Measurements from ENCODE around the gene POLR2A.
A peak's percentile ranks its signal among the peaks of the same experiment; 100 is the strongest.
"Not testable (repeated sequence)": the region's sequence is repeated elsewhere in the genome, so short reads cannot be mapped to it uniquely, and the experiment has no call there.

POLR2A gene

DNA sequence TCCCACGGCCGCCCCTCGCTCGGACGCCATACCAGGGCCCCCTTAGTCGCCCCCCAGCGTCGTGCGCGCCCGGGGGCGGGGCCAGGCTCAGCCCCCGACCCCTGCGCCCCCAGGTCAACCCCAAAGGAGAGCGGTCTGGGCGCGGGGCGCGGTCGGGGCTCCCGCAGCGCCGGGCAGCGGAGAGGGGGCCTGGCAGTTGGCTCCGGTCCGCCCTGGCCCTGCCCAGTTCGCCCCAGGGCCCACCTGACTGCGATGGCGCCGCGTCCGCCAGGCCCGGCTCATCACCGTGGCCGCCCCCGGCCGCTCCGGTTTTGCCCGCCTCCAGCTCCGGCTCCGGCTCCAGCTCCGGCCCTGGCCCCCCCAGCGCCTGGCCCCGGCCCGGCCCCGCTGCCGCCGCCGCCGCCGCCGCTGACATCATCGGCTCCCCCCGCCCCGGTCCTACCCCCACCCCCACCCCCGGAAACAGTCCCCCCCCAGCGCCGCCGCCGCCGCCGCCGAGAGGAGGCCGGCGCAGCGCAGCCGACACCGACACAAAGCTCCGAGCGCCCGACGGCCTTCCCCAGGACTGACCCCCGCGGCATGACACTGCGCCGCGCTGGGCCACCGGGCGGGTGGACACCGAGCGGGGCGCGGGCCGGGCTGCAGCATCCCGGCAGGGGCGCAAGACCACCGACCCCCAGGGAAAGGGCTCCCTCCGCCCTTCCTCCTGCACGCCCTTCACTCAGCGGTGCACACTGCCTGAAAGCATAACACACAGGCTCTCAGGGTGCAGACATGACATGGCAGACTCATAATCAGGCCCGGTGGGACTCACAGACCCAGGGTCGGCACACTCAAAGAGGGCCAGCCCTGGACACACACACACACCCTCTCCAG lies 4.7 kb upstream of the POLR2A start, which contains the start of gene ZBTB4:
Gene ZBTB4, minus strand, starts transcription at position 419 of the 876 bp plus-strand sequence. CDS start 12,830 bp downstream, outside the sequence.
- peak; percentile 57 for DNase-seq

DNA sequence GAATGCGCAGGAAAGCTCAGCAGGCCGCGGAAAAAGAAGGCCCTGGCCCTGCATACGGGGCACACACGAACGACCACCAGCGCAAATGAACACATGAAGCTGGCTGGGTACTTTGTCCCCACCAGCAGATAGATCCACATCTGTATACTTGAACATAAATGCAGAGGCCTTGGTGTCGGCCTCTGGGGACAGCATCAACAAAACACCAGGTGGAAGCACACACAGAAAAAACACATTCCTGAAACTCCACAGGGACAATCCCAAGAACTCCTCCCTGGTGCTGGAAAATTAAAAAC lies 4.1 kb upstream of the POLR2A start:
- no peak for DNase-seq

GRCh38 chr17:7481275-7481674 lies 2.9 kb upstream of the POLR2A start, which contains the start of gene SLC35G6:
Gene SLC35G6 (plus strand): TSS chr17:7481446. CDS start chr17:7481517, 71 bp downstream.
- DNase-seq = not testable (repeated sequence)

DNA sequence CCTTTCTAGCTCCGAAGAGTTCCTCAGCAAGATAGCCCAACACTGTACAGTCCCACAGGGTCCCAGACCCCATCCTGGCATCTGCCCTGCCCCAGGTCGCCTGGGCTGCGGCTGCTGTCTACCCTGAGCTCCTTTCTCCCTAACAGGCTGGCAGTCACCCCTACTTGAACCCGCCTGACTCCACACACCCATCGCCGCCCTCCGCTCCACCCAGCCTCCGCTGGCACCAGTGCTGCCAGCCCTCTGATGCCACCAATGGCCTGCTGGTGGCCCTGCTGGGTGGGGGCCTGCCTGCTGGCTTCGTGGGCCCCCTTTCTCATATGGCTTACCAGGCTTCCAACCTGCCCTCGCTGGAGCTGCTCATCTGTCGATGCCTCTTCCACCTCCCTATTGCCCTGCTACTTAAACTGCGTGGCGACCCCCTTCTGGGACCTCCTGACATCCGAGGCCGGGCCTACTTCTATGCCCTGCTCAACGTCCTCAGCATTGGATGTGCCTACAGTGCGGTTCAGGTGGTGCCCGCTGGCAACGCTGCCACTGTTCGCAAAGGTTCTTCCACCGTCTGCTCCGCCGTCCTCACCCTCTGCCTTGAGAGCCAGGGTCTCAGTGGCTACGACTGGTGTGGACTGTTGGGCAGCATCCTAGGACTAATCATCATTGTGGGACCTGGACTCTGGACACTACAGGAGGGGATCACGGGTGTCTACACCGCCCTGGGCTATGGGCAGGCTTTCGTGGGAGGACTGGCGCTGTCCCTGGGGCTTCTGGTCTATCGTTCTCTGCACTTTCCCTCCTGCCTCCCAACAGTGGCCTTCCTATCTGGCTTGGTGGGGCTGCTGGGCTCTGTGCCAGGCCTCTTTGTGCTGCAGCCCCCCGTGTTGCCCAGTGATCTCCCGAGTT lies 2.1 kb upstream of the POLR2A start:
- not testable (repeated sequence) for DNase-seq

GRCh38 chr17:7482742-7483088 lies 1.5 kb upstream of the POLR2A start:
- DNase-seq = not testable (repeated sequence)

- peak; percentile 90 for DNase-seq
These were observed 705 bp upstream of the POLR2A start for GRCh38 chr17:7483255-7484066.

GRCh38 chr17:7484919-7485377 lies 782 bp downstream of the POLR2A start:
- DNase-seq = no peak

GRCh38 chr17:7486181-7486580 lies 2.0 kb downstream of the POLR2A start:
- DNase-seq = no peak

DNA sequence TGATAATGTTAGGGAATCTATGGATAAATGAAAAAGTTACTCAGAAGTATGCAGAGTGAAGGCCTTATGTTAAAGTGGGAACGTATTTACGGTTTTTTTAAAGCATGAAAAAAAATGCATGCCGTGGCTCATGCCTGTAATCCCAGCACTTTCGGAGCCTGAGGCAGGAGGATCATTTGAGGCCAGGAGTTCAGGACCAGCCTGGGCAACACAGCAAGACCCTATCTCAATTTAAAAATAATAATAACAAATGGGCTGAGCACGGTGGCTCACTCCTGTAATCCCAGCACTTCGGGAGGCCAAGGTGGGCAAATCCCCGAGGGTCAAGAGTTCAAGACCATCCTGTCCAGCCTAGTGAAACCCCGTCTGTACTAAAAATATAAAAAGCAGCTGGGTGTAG lies 6.0 kb downstream of the POLR2A start:
- no peak for DNase-seq

- no peak for DNase-seq
These were observed 7.4 kb downstream of the POLR2A start for GRCh38 chr17:7491583-7491982.

DNA sequence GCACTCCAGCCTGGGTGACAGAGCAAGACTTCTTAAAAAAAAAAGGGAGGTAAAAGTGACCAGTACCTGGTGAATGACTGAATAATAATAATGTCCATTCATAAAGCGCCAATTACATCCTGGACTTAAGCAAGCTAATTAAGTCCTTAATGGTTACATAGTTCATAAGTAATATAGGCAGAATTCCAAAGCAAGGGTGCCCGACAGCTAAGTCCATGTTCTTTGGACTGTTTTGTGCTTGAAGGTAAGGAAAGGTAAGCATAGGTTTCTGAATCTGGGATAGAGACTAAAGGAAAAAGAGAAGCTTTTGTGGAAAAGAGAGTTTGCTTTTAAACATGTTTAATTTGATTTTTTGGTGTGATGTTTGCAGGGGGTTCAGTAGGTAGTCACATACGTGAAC lies 9.8 kb downstream of the POLR2A start:
- DNase-seq = no peak

- no peak for DNase-seq
These were observed 11.8 kb downstream of the POLR2A start for GRCh38 chr17:7495906-7496434.

DNA sequence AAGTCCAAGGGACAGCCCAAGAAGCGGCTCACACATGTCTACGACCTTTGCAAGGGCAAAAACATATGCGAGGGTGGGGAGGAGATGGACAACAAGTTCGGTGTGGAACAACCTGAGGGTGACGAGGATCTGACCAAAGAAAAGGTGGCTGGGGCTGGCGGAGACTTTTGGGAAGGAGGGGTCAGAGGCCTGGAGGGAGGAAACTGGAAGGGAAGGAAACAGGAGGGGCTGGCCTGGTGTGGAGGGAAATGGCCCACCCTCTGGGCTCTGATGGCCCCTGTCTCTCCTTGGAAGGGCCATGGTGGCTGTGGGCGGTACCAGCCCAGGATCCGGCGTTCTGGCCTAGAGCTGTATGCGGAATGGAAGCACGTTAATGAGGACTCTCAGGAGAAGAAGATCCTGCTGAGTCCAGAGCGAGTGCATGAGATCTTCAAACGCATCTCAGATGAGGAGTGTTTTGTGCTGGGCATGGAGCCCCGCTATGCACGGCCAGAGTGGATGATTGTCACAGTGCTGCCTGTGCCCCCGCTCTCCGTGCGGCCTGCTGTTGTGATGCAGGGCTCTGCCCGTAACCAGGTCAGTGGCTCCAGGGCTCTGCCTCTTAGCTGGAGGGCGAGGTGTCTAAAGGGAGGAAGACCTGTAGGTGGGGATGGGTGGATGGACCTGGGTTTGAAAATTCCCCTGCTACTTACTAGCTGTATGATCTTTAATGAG lies 12.5 kb downstream of the POLR2A start:
- no peak for DNase-seq

- DNase-seq = no peak
These were observed 13.1 kb downstream of the POLR2A start for GRCh38 chr17:7497228-7497627.

DNA sequence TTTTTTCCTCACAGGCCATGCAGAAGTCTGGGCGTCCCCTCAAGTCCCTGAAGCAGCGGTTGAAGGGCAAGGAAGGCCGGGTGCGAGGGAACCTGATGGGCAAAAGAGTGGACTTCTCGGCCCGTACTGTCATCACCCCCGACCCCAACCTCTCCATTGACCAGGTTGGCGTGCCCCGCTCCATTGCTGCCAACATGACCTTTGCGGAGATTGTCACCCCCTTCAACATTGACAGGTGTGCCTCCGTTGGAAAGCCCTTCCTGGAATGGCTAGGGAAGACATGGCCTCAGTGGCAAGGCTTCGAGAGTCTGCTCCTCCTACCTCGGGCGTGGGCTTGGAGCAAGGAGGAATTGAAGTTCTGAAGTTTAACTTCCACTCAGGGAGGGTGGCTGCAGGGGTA lies 13.5 kb downstream of the POLR2A start:
- DNase-seq = no peak

DNA sequence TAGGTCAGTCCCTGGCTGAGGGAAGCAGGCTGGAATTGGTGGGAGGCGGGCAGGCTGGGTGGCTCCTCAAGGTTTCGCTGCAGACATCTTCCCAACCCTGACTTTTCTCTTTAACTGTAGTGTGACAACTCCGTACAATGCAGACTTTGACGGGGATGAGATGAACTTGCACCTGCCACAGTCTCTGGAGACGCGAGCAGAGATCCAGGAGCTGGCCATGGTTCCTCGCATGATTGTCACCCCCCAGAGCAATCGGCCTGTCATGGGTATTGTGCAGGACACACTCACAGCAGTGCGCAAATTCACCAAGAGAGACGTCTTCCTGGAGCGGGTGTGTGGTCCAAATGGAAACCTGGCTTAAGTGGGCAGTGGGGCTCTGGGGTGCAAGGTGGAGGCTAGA lies 15.0 kb downstream of the POLR2A start:
- DNase-seq = no peak

- DNase-seq = no peak
These were observed 17.6 kb downstream of the POLR2A start for GRCh38 chr17:7501729-7502128.

DNA sequence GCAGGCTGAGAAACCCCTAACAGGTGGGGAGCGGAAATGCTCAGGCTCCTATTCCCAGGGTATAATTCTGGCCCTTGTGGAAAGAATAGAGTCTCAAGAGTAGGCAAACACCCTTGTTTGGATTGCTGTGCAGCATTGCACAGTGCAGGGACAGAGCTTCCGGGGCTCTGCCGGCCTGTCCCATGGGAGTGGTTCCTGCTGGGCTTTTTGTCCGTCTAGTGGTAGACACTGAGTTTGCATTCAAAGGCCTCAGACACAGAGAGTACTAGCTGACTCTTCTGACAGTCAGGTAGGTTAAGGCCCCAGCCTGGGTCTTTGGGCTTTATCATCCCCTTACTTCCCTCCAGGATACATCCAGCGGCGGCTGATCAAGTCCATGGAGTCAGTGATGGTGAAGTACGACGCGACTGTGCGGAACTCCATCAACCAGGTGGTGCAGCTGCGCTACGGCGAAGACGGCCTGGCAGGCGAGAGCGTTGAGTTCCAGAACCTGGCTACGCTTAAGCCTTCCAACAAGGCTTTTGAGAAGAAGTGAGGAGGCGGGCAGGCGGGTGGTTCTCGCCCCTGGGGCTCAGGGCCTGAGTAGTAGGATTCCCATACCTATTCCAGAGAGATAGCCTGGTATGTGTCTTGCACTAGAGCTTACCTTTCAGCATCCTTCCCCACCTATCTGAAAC lies 18.1 kb downstream of the POLR2A start:
- no peak for DNase-seq

- DNase-seq = no peak
These were observed 18.8 kb downstream of the POLR2A start for GRCh38 chr17:7502987-7503386.

- no peak for DNase-seq
These were observed 19.4 kb downstream of the POLR2A start for GRCh38 chr17:7503521-7503920.

- DNase-seq = no peak
These were observed 24.0 kb downstream of the POLR2A start for GRCh38 chr17:7508145-7508544.

Measured in activated CD4-positive, alpha-beta T cell treated with anti-CD3 and anti-CD28 coated beads for 1 hour (primary cell).